IMR-90 (cell line): ENCODE measurements around the gene FAM53B. TPM values are rescaled to one million over a fixed set of nuclear protein-coding genes. Genes with fewer than 3 reads are reported as not detected.

ENCODE experiments used
- ATAC-seq: fragments of 200-7000 bp; cut with Tn5 transposase; 2 replicates; pipeline ENCODE4 v1.9.1; 2020; ENCODE audit warnings: low read depth, mild to moderate bottlenecking, moderate library complexity
- BruUV-seq: library from RNA; stranded (reverse); fragments of 400-500 nt; replicated peaks from 2 replicates; lab custom pipeline; 2021; lab: Mats Ljungman, UMichigan
- CTCF ChIA-PET: fragments of 300-600 bp; formaldehyde crosslinking; extraction: SDS; loops from one replicate; lab custom pipeline; 2021; ENCODE audit warnings: antibody characterized with exemption; lab: Yijun Ruan, JAX
- POLR2A ChIA-PET: fragments of 300-600 bp; sonication (Branson Sonifier 250); formaldehyde crosslinking; loops from one replicate; lab custom pipeline; 2022; ENCODE audit warnings: antibody characterized with exemption; ENCODE audit not compliant: unreplicated experiment; lab: Charles Lee
- DNase-seq: peaks from one replicate; pipeline ENCODE4 v3.0.0; 2013
- H2AFZ ChIP-seq: replicated peaks from 2 replicates; pipeline ENCODE3; 2013; ENCODE audit warnings: low read length, mild to moderate bottlenecking; ENCODE audit not compliant: poor library complexity
- H2AK5ac ChIP-seq: 2 replicates; pipeline ENCODE4 v1.6.1; 2013; ENCODE audit warnings: low read depth, low read length, inconsistent platforms
- H2AK9ac ChIP-seq: replicated peaks from 2 replicates; pipeline ENCODE3; 2013; ENCODE audit warnings: mild to moderate bottlenecking, low read depth, low read length, moderate library complexity; ENCODE audit not compliant: poor library complexity
- H2BK120ac ChIP-seq: 2 replicates; pipeline ENCODE4 v1.6.1; 2013; ENCODE audit warnings: low read depth, low read length, inconsistent platforms
- H2BK15ac ChIP-seq: 3 replicates; pipeline ENCODE4 v1.6.1; 2013; ENCODE audit warnings: low read depth, low read length, inconsistent platforms
- H2BK20ac ChIP-seq: 2 replicates; pipeline ENCODE4 v1.6.1; 2013; ENCODE audit warnings: low read depth, mild to moderate bottlenecking, inconsistent platforms, low read length, moderate library complexity
- H2BK5ac ChIP-seq: 2 replicates; pipeline ENCODE4 v1.6.1; 2013; ENCODE audit warnings: mild to moderate bottlenecking, low read depth, low read length, inconsistent platforms; ENCODE audit not compliant: poor library complexity, severe bottlenecking
- H3K14ac ChIP-seq: replicated peaks from 2 replicates; pipeline ENCODE4 v1.6.1; 2013; ENCODE audit warnings: low read depth, low read length, inconsistent platforms
- H3K18ac ChIP-seq: 2 replicates; pipeline ENCODE4 v1.6.1; 2013; ENCODE audit warnings: low read depth, low read length, control low read depth
- H3K23ac ChIP-seq: 2 replicates; pipeline ENCODE4 v1.6.1; 2013; ENCODE audit warnings: low read depth, low read length, inconsistent platforms
- H3K27ac ChIP-seq: 2 replicates; pipeline ENCODE4 v1.5.1; 2013; ENCODE audit warnings: mild to moderate bottlenecking, control low read depth, low read length; ENCODE audit not compliant: insufficient read depth
- H3K27me3 ChIP-seq: 2 replicates; pipeline ENCODE4 v1.6.1; 2013; ENCODE audit warnings: low read length; ENCODE audit not compliant: control insufficient read depth, insufficient read depth
- H3K36me3 ChIP-seq: 2 replicates; pipeline ENCODE4 v1.6.1; 2013; ENCODE audit warnings: low read length, mixed read lengths; ENCODE audit not compliant: control insufficient read depth, insufficient read depth
- H3K4ac ChIP-seq: 2 replicates; pipeline ENCODE4 v1.6.1; 2013; ENCODE audit warnings: low read depth, low read length, inconsistent platforms
- H3K4me1 ChIP-seq: 2 replicates; pipeline ENCODE4 v1.6.1; 2013; ENCODE audit warnings: low read length, mixed read lengths; ENCODE audit not compliant: control insufficient read depth, insufficient read depth
- H3K4me2 ChIP-seq: 2 replicates; pipeline ENCODE4 v1.6.1; 2013; ENCODE audit warnings: low read depth, mild to moderate bottlenecking, control low read depth, low read length, moderate library complexity
- H3K4me3 ChIP-seq: 2 replicates; pipeline ENCODE4 v1.5.1; 2013; ENCODE audit warnings: low read depth, mild to moderate bottlenecking, control low read depth, low read length, moderate library complexity; ENCODE audit not compliant: insufficient read depth
- H3K56ac ChIP-seq: 2 replicates; pipeline ENCODE4 v1.6.1; 2013; ENCODE audit warnings: low read length, inconsistent platforms; ENCODE audit not compliant: insufficient read depth; ENCODE audit errors: extremely low read depth
- H3K79me1 ChIP-seq, 2 experiments: 2 replicates each; pipeline ENCODE4 v1.6.1; 2013; ENCODE audit warnings: low read length in 2 of 2, inconsistent platforms in 1 of 2, low read depth in 1 of 2
- H3K9ac ChIP-seq: 2 replicates; pipeline ENCODE4 v1.6.1; 2013; ENCODE audit warnings: low read depth, low read length, control low read depth
- H3K9me1 ChIP-seq: 2 replicates; pipeline ENCODE4 v1.6.1; 2013; ENCODE audit warnings: low read length, inconsistent platforms; ENCODE audit not compliant: insufficient read depth
- H3K9me3 ChIP-seq: 2 replicates; pipeline ENCODE4 v1.6.1; 2013; ENCODE audit warnings: low read length; ENCODE audit not compliant: control insufficient read depth, insufficient read depth
- H4K20me1 ChIP-seq: 2 replicates; pipeline ENCODE4 v1.6.1; 2013; ENCODE audit warnings: low read length, inconsistent platforms; ENCODE audit not compliant: insufficient read depth
- H4K5ac ChIP-seq: 2 replicates; pipeline ENCODE4 v1.6.1; 2013; ENCODE audit warnings: mild to moderate bottlenecking, low read depth, low read length, control low read depth
- H4K8ac ChIP-seq, 2 experiments: 2 replicates each; pipeline ENCODE4 v1.6.1; 2013; ENCODE audit warnings: low read depth in 2 of 2, low read length in 2 of 2, control low read depth in 1 of 2, inconsistent platforms in 1 of 2
- H4K91ac ChIP-seq: 2 replicates; pipeline ENCODE4 v1.6.1; 2013; ENCODE audit warnings: low read depth, low read length, inconsistent platforms; ENCODE audit not compliant: insufficient read depth
- CHD1 ChIP-seq: IDR thresholded peaks from 2 replicates; pipeline ENCODE4 v1.6.1; 2012; ENCODE audit warnings: low read depth, low read length, improper control_type of control experiment
- NFE2L2 ChIP-seq: fragments of 150-350 bp; IDR thresholded peaks from 2 replicates; pipeline ENCODE4 v1.6.1; 2016; ENCODE audit warnings: low read depth, mild to moderate bottlenecking, low read length
- POLR2A ChIP-seq: IDR thresholded peaks from 2 replicates; pipeline ENCODE4 v1.6.1; 2012; ENCODE audit warnings: mild to moderate bottlenecking, low read depth, low read length
- RAD21 ChIP-seq: IDR thresholded peaks from 2 replicates; pipeline ENCODE4 v1.6.1; 2012; ENCODE audit warnings: low read length, improper control_type of control experiment
- whole genome bisulfite sequencing, 2 experiments: methylation state at CpG; one replicate each; pipeline versions ENCODE4 v1.1.5 to v1.1.7; 2013; ENCODE audit warnings: missing lambda C conversion rate in 2 of 2; ENCODE audit not compliant: insufficient read length in 1 of 2; ENCODE audit errors: extremely low coverage in 2 of 2; 5-methylcytosine and 5-hydroxymethylcytosine counted together
- dilution Hi-C: fragments of 300-500 bp; cut with HindIII; formaldehyde crosslinking; loops from one replicate; pipeline ENCODE4 v1.14.3; 2018; ENCODE audit warnings: low sequenced_read_pairs; ENCODE audit not compliant: unreplicated experiment
- in situ Hi-C: fragments of 300-500 bp; cut with MboI; formaldehyde crosslinking; loops from 3 replicates; pipeline ENCODE4 v1.14.3; 2019; ENCODE audit warnings: low sequenced_read_pairs, inconsistent platforms, mixed read lengths
- intact Hi-C: fragments of 100-400 bp; cut with micrococcal nuclease; formaldehyde crosslinking; loops from 2 replicates; pipeline ENCODE4 v1.10.0; 2022
- polyA plus RNA-seq, 3 experiments: library from polyadenylated mRNA; depleted of rRNA; stranded (reverse); fragments of >200 nt; gene quantifications; 2 replicates each; pipeline ENCODE4 v1.2.3, GENCODE V29; 2012; ENCODE audit warnings: low replicate concordance in 1 of 3
- total RNA-seq: library from RNA; depleted of rRNA; stranded (reverse); fragments of >200 nt; gene quantifications from 2 replicates; pipeline ENCODE4 v1.2.3, GENCODE V29; 2012
- TF ChIP-seq, protein P1 (sequence below): conservative IDR thresholded peaks from 2 replicates; pipeline ENCODE4 v1.5.1; 2012; ENCODE audit warnings: mild to moderate bottlenecking, low read depth, low read length, improper control_type of control experiment
- TF ChIP-seq, protein P2 (sequence below): fragments of 150-350 bp; IDR thresholded peaks from 2 replicates; pipeline ENCODE4 v1.6.1; 2017; ENCODE audit warnings: mild to moderate bottlenecking, antibody characterized with exemption, low read length, low read depth

Gene FAM53B
- total and polyA plus RNA-seq, 2 of the 4 experiments (the other 2 are of a cell fraction): 3.8 to 5.7 TPM

DNA sequence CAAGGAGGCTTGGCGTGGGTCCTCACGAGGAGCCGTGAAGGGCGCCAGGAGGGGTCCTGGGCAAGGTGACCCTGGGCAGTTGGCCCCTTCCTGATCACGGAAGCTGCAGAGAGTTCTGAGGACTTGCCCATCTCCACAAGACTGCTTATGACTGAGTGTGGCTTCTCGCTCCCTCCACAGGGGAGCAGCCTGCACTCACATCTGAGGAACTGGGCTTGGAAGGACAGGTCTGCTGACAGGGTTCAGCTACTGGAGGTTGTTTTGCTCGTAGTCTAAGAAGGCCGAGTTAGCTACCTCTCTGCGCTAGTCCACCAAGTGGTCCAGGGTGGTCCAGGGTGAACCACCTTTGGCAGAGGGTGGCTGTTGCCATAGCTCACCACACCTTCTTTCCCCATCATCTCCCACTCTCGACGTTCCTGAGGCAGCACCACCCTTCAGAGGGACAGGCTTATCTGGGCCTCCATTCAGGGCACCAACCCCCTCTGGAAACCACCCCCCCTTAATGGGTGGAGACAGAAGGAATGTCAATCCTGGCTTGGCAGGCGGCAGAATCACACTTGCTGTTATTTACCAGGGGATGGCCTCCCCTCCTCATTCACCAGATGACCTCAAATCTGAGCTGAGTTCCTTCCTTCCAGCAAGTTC is 38.2 kb downstream of the FAM53B start:
- intact Hi-C loops: no loop called here
- no peak overlapping the region for H4K5ac ChIP-seq
- DNase-seq (no peak), ATAC-seq (no peak)
- H3K27me3 ChIP-seq: no peaks in the 10 kb centered on the region
- no peak overlapping the region for H3K23ac ChIP-seq
- no CpG with 5 or more reads among the region's 12 CpGs for WGBS, 2 experiments
- H3K4me2 ChIP-seq: no peak overlapping the region
- H3K9ac ChIP-seq: no peak overlapping the region
- no peak overlapping the region for H2BK20ac ChIP-seq
- H2BK120ac ChIP-seq: no peak overlapping the region
- H3K9me1 ChIP-seq: peaks cover 11% of the 10 kb centered on the region; the same call in 1 of the 2 replicates
- H3K14ac ChIP-seq: no peak overlapping the region
- no peak overlapping the region for H3K18ac ChIP-seq
- peaks cover 8% of the 10 kb centered on the region; the same call in 1 of the 2 replicates for H3K36me3 ChIP-seq
- H3K27ac ChIP-seq: no peak overlapping the region
- no peak overlapping the region for H2AK9ac ChIP-seq
- CTCF ChIA-PET: no interaction called here
- no TSS peak for BruUV-seq
- peaks cover 0 to 4% of the 10 kb centered on the region in 2 experiments; a peak in 1 of 4 replicates for H3K79me1 ChIP-seq
- dilution Hi-C loops: no loop called here
- H3K56ac ChIP-seq: no peak overlapping the region
- in situ Hi-C loops: no loop called here
- H2BK5ac ChIP-seq: no peak overlapping the region
- peaks cover 3% of the 10 kb centered on the region; the same call in 1 of the 2 replicates for H4K20me1 ChIP-seq
- TF ChIP-seq NFE2L2 (no peak), RAD21 (no peak), CHD1 (no peak), POLR2A (no peak)
- TF ChIP-seq, protein P1, sequence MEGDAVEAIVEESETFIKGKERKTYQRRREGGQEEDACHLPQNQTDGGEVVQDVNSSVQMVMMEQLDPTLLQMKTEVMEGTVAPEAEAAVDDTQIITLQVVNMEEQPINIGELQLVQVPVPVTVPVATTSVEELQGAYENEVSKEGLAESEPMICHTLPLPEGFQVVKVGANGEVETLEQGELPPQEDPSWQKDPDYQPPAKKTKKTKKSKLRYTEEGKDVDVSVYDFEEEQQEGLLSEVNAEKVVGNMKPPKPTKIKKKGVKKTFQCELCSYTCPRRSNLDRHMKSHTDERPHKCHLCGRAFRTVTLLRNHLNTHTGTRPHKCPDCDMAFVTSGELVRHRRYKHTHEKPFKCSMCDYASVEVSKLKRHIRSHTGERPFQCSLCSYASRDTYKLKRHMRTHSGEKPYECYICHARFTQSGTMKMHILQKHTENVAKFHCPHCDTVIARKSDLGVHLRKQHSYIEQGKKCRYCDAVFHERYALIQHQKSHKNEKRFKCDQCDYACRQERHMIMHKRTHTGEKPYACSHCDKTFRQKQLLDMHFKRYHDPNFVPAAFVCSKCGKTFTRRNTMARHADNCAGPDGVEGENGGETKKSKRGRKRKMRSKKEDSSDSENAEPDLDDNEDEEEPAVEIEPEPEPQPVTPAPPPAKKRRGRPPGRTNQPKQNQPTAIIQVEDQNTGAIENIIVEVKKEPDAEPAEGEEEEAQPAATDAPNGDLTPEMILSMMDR: no peak
- TF ChIP-seq, protein P2, sequence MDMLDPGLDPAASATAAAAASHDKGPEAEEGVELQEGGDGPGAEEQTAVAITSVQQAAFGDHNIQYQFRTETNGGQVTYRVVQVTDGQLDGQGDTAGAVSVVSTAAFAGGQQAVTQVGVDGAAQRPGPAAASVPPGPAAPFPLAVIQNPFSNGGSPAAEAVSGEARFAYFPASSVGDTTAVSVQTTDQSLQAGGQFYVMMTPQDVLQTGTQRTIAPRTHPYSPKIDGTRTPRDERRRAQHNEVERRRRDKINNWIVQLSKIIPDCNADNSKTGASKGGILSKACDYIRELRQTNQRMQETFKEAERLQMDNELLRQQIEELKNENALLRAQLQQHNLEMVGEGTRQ: no peak
- H3K4ac ChIP-seq: no peak overlapping the region
- H3K9me3 ChIP-seq: no peaks in the 10 kb centered on the region
- H3K4me3 ChIP-seq: no peak overlapping the region
- no peak overlapping the region for H2BK15ac ChIP-seq
- H4K8ac ChIP-seq: no peak overlapping the region
- POLR2A ChIA-PET: no interaction called here
- H2AK5ac ChIP-seq: no peak overlapping the region
- no peak overlapping the region for H2AFZ ChIP-seq
- no peak overlapping the region for H4K91ac ChIP-seq
- H3K4me1 ChIP-seq: peaks cover 30% of the 10 kb centered on the region
